HG03439 (cell line): Measurements from ENCODE around the gene ZRANB3.
"Not testable (repeated sequence)": the region's sequence is repeated elsewhere in the genome, so short reads cannot be mapped to it uniquely, and the experiment has no call there.

Source experiments
- ATAC-seq: cut with Tn5 transposase; IDR thresholded peaks from one replicate; pipeline ENCODE4 v1.9.1; 2021; ENCODE audit warnings: mild to moderate bottlenecking, moderate library complexity; ENCODE audit not compliant: unreplicated experiment

Gene ZRANB3

GRCh38 chr2:135149251-135149650 is 381.8 kb downstream of the ZRANB3 start:
- no peak for ATAC-seq

DNA sequence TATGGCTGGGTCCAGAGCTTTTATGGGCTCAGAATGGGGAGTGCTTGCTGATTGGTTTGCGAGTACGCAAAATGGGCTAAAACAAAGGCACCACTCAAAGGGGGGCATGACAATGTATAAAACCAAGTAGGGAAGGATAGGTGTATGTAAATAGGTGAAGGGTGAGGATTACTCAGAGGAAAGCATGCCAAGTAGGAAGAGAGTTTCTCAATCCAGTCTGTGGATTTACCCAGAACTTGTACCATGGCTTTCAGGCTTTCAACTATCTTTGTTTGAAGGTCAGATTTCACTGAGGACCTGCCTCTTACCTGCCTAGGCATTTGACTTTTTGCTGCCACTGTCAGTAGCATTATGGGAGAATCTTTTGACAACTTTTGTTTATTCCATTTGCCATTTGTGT is 386.7 kb downstream of the ZRANB3 start:
- no peak for ATAC-seq

DNA sequence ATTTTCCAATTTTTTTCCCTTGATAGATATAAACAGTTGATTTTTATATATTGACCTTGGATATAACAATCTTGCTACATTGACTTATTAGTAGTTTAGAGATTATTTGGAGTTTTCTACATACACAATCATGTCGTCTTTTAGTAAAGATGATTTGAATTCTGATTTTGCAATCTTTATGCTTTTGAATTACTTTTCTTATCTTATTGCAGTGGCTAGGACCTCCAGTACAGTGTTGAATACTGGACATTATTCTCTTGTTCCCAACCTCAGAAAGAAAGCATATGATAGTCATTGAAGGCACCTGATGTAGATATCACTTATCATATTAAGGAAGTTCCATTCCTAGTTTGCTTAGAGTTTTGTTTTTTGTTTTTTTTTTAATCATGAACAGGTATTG is 388.7 kb downstream of the ZRANB3 start:
- ATAC-seq = no peak

DNA sequence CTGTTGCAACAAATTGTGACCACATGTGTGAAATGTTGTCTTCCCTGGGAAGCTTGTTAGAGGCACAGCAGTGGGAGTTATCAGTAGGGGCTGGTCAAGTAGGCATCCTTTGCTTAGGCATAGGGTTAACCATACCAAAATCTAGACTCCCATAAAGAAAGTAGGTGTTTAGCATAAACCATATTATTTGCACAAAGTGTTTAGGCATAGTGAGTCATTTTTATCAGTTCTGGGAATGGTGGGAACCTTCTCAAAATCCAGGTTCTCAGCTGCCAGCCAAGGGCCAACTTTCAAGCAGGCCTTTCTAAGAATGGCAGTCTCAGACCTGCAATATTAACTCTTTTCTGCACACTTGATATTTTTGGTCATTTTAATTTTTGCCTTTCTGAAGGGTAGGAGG is 390.4 kb downstream of the ZRANB3 start:
- ATAC-seq = no peak

DNA sequence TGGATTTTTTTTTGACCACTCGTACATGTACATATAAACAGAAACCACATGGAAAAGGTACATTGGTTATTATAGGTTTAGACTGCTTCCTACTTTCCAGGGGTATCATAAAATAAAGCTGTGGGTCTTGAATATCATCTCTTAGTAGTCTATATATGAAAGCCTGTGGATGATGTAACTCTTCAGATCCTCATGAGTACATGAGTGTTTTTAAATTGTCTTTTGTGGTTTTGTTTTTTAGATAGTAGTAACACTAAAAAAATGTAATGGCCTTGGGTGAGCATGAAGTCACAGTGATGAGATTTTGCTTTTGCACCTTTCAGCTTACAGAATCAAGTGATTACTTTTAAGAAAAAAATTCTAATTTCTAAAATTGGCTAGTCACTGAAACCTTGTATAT is 398.7 kb downstream of the ZRANB3 start:
- ATAC-seq = no peak

- no peak for ATAC-seq
Observed at GRCh38 chr2:135130751-135131150, 400.3 kb downstream of the ZRANB3 start.

DNA sequence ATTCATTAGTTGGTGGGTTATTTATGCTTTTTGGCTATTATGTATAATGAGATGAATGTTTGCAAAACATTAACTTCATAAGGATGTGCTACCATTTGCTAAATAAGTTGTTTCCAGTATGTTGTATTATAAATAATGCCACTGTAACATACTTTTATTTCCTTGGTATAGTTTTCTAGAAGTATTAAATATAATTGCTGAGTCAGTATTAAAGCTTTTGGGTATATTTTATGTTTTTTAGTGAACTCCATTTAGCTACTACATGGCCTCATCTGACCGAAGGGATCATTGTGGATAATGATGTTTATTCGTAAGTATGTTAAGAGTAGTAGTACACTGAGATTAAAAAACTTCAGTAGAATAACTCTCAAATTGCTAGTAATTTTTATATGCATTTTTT is 405.1 kb downstream of the ZRANB3 start:
- no peak for ATAC-seq

DNA sequence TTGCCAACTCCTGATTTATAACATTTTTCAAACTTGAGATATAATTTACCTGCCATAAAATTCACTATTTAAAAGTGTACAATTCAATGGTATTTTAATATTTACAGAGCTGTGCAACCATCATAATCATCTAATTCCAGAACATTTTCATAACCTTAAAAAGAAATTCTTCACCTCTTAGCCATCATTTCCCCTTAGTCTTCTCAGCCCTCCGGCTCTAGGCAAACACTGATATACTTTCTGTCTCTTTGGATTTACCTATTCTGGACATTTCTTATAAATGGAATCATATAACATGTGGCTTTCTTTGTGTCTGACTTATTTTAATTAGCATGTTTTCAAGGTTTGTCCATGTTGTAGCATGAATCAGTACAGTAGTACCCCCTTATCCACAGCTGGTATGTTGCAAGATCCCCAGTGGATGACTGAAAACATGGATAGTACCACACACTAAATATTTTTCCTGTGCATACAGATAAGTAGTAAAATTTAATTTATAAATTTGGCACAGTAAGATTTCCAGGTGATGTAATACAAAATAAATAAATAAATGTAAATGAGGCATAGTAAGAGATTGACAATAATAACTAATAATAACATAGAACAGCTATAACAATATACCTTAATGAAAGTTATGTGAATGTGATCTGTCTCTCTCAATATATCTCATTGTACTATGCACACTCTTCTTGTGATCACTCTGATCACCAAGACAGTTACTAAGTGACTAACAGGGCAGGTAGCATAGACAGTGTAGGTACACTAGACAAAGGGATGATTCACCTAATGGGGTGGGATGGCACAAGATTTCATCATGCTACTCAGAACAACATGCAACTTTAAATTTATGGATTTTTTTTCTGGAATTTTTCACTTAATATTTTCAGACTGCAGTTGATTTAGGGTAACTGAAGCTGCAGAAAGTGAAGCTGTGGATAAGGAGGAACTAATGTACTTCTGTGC is 405.8 kb downstream of the ZRANB3 start:
- ATAC-seq = no peak

GRCh38 chr2:135121658-135122039 is 409.4 kb downstream of the ZRANB3 start:
- ATAC-seq = not testable (repeated sequence)

DNA sequence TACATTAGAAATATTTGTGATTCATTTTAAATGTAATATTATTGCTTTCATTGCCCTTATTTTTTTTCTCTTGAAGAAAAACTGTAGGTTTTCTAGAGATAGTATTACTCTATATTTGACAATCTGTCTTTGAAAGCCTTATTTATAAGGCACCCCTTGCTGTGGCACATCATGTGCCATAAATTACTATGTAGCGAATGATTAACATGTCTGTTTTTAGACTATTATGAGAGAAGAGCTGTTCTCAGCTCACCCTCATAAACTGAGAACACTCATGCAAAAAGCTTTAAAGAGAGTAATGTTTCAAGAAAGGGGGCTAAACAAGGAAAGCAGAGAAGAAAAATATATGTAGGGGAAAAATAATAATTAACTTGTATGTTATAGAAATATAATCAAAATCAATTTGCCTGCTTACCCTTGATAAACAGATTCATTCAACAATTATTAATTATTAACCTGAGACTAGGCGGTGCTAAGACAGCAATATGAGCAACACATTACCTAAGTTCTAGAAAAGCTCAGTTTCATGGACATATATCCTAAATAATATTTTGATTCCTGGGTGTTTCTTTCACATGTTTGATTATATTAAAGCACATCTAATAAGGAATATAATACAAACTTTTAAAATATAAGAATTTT is 409.9 kb downstream of the ZRANB3 start:
- ATAC-seq = no peak

- no peak for ATAC-seq
Observed at GRCh38 chr2:135119582-135119981, 411.4 kb downstream of the ZRANB3 start.

GRCh38 chr2:135113322-135113721 is 417.7 kb downstream of the ZRANB3 start:
- ATAC-seq = no peak

DNA sequence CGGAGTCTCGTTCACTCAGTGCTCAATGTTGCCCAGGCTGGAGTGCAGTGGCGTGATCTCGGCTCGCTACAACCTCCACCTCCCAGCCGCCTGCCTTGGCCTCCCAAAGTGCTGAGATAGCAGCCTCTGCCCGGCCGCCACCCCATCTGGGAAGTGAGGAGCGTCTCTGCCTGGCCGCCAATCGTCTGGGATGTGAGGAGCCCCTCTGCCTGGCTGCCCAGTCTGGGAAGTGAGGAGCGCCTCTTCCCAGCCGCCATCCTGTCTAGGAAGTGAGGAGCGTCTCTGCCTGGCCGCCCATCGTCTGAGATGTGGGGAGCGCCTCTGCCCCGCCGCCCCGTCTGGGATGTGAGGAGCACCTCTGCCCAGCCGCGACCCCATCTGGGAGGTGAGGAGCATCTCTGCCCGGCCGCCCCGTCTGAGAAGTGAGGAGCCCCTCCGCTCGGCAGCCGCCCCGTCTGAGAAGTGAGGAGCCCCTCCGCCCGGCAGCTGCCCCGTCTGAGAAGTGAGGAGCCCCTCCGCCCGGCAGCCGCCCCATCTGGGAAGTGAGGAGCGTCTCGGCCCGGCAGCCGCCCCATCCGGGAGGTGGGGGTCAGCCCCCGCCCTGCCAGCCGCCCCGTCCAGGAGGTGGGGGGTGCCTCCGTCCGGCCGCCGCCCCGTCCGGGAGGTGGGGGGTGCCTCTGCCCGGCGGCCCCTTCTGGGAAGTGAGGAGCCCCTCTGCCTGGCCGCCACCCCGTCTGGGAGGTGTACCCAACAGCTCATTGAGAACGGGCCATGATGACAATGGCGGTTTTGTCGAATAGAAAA is 425.3 kb downstream of the ZRANB3 start:
- ATAC-seq = not testable (repeated sequence)

DNA sequence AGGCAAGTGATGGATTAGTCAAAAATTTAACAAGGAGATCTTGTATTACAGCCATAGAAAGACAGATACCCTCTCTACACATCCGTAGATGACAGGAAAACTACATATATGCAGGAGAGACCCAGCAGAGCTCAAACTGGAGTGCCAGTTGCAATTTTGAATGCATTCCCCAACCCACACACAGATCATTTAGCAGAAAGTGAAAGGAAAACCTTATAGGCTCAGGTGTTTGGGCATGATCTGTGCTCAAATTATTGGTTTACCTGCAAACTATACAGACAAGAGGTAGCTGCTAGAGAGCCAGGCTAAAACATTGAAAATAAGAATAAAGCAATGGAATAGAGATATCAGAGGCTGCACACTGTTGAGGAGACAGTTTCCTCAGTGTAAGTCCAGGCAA is 427.2 kb downstream of the ZRANB3 start:
- no peak for ATAC-seq

GRCh38 chr2:135099802-135100483 is 431.1 kb downstream of the ZRANB3 start:
- no peak for ATAC-seq

GRCh38 chr2:135097532-135098231 is 433.3 kb downstream of the ZRANB3 start:
- no peak for ATAC-seq

DNA sequence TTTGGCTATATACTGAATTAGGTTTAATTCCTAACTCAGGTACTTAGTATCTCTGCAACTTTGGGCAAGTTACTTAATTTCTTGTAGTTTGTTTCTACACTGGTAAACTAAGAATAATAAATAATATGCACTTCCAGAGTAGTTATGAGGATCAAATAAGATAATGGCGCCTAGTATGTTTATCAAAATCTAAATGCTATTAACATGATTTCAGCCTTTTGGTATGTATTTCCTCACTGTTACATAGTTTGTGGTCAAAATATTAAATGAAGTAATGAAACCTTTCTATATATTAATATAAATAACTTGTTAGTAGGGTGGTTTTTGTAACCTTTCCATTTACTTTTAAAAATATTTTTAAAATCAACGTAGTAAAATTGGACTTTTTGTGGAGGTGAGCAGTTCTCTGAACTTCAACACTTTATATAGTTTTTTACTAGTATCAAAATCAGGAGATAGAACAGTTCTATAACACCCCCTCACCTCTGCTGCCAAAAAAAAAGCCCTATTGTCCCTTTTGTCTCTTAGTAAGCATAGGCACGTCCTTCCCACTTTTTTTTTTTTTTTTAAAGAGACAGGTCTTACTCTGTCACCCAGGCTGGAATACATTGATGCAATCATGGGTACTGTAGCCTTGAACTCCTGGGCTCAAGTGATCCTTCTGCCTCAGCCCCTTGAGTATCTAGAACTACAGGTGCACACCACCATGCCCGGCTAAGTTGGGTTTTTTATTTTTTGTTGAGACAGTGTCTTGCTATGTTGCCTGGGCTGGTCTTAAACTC is 434.2 kb downstream of the ZRANB3 start:
- no peak for ATAC-seq

DNA sequence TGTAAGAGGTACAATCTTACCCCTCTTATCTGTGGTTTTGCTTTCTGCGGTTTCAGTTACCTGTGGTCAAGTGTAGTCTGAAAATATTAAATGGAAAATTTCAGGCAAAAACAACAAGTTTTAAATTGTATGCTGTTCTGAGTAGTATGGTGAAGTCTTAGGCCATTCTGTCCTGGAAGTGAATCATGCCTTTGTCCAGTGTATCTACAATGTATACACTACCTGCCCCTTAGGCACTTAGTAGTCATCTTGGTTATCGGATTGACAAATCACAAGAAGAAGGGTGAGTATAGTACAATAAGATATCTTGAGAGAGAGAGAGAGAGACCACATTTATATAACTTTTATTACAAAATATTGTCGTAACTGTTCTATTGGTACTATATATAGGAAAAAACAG is 435.4 kb downstream of the ZRANB3 start:
- no peak for ATAC-seq

- no peak for ATAC-seq
Observed at GRCh38 chr2:135094508-135094907, 436.5 kb downstream of the ZRANB3 start.
